H1 (cell line): ENCODE data around the gene OXLD1. TPM values are rescaled to one million over a fixed set of nuclear protein-coding genes. Genes with fewer than 3 reads are reported as not detected.

Source experiments
- BCL11A ChIP-seq, 2 experiments: IDR thresholded peaks; one replicate each; pipeline ENCODE4 v1.6.1; 2011; ENCODE audit warnings: low read depth in 2 of 2, low read length in 2 of 2, mild to moderate bottlenecking in 2 of 2
- FOSL1 ChIP-seq: IDR thresholded peaks from 2 replicates; pipeline ENCODE4 v1.6.1; 2011; ENCODE audit warnings: mild to moderate bottlenecking, low read depth, low read length, moderate library complexity; ENCODE audit not compliant: insufficient read depth
- GTF2F1 ChIP-seq: IDR thresholded peaks from 2 replicates; pipeline ENCODE4 v1.6.1; 2012; ENCODE audit warnings: low read depth, low read length, improper control_type of control experiment, borderline replicate concordance
- HDAC6 ChIP-seq: IDR thresholded peaks from one replicate; pipeline ENCODE4 v1.7.1; 2012; ENCODE audit warnings: low read depth, mild to moderate bottlenecking, inconsistent platforms, low read length, moderate library complexity
- JUN ChIP-seq: IDR thresholded peaks from 2 replicates; pipeline ENCODE4 v1.6.1; 2011; ENCODE audit warnings: low read depth, mild to moderate bottlenecking, improper control_type of control experiment, low read length
- POLR2A ChIP-seq, 2 experiments: IDR thresholded peaks; 1 replicate in 1 of 2; 2 replicates in 1 of 2; pipeline ENCODE4 v1.6.1; 2011; ENCODE audit warnings: low read depth in 2 of 2, low read length in 2 of 2, mild to moderate bottlenecking in 2 of 2; ENCODE audit errors: control extremely low read depth in 1 of 2
- SP2 ChIP-seq: IDR thresholded peaks from 2 replicates; pipeline ENCODE4 v1.6.1; 2012; ENCODE audit warnings: mild to moderate bottlenecking, low read length, inconsistent platforms
- SRF ChIP-seq: IDR thresholded peaks from 2 replicates; pipeline ENCODE4 v1.6.1; 2011; ENCODE audit warnings: mild to moderate bottlenecking, low read depth, low read length, moderate library complexity
- TAF1 ChIP-seq: IDR thresholded peaks from 2 replicates; pipeline ENCODE4 v1.6.1; 2011; ENCODE audit warnings: mild to moderate bottlenecking, low read depth, low read length
- TAF7 ChIP-seq: optimal IDR thresholded peaks from 2 replicates; pipeline ENCODE3; 2011; ENCODE audit warnings: low read depth, mild to moderate bottlenecking, inconsistent platforms, low read length, moderate library complexity, borderline replicate concordance
- TCF12 ChIP-seq: IDR thresholded peaks from 2 replicates; pipeline ENCODE4 v1.6.1; 2011; ENCODE audit warnings: low read depth, mild to moderate bottlenecking, low read length
- ZNF274 ChIP-seq: IDR thresholded peaks from 2 replicates; pipeline ENCODE4 v1.7.0; 2012; ENCODE audit warnings: low read length, borderline replicate concordance; ENCODE audit errors: extremely low read depth
- polyA plus RNA-seq, 7 experiments: library from polyadenylated mRNA; depleted of rRNA in 3 of 7; stranded (reverse) in 5 of 7; unstranded in 2 of 7; fragments of >200 nt in 5 of 7; fragments of 200-250 nt in 2 of 7; gene quantifications; 1 replicate in 5 of 7; 2 replicates in 1 of 7; 4 replicates in 1 of 7; pipeline versions ENCODE4 v1.2.1 to v1.2.3, GENCODE V29; 2011 to 2013; ENCODE audit warnings: missing spikeins in 2 of 7, mixed read lengths in 2 of 7
- total RNA-seq: library from RNA; stranded (reverse); fragmentation: NEBNext Ultra II Directional; extraction: Animal tissue kit (Norgen Biotek cat#: 25700); gene quantifications from 2 replicates; pipeline ENCODE4 v1.2.1, GENCODE V29; 2021
- TF ChIP-seq, protein P1 (sequence below): fragments of 300-600 bp; sonication (generic); IDR thresholded peaks from 2 replicates; pipeline ENCODE4 v1.7.1; 2012; ENCODE audit warnings: low read length, moderate library complexity, mild to moderate bottlenecking, inconsistent platforms; ENCODE audit not compliant: insufficient replicate concordance

The OXLD1 gene
- total and polyA plus RNA-seq, 2 of the 8 experiments (the other 6 are each of a cell fraction or from before 2014, with no cell fraction given), result 41.5 to 61.9 TPM

DNA sequence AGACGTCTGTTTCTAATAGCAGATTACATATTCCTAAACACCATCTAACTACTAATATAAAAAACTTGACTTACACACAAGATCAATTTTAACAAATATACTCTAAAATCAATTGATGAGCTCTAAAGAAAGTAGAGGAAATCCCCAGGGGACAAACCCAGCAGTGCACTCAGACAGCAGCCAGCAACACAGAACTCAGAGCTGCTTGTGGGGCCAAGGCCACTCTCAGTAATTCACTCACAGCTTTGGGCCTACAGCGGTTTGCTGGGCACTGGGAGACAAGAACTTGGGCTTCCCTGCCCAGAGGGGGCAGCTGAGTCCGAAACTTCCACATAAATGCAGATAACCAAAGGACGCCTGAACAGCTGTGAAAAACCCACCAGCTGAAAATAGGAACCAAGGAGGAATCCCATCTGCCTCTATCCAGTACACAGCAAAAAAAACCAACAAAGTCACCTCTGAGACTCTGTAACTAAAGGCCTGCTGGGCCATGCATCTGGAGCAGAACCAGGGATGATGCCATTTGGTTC is 50.9 kb downstream of the OXLD1 start (continued):
- TF ChIP-seq, protein P1, sequence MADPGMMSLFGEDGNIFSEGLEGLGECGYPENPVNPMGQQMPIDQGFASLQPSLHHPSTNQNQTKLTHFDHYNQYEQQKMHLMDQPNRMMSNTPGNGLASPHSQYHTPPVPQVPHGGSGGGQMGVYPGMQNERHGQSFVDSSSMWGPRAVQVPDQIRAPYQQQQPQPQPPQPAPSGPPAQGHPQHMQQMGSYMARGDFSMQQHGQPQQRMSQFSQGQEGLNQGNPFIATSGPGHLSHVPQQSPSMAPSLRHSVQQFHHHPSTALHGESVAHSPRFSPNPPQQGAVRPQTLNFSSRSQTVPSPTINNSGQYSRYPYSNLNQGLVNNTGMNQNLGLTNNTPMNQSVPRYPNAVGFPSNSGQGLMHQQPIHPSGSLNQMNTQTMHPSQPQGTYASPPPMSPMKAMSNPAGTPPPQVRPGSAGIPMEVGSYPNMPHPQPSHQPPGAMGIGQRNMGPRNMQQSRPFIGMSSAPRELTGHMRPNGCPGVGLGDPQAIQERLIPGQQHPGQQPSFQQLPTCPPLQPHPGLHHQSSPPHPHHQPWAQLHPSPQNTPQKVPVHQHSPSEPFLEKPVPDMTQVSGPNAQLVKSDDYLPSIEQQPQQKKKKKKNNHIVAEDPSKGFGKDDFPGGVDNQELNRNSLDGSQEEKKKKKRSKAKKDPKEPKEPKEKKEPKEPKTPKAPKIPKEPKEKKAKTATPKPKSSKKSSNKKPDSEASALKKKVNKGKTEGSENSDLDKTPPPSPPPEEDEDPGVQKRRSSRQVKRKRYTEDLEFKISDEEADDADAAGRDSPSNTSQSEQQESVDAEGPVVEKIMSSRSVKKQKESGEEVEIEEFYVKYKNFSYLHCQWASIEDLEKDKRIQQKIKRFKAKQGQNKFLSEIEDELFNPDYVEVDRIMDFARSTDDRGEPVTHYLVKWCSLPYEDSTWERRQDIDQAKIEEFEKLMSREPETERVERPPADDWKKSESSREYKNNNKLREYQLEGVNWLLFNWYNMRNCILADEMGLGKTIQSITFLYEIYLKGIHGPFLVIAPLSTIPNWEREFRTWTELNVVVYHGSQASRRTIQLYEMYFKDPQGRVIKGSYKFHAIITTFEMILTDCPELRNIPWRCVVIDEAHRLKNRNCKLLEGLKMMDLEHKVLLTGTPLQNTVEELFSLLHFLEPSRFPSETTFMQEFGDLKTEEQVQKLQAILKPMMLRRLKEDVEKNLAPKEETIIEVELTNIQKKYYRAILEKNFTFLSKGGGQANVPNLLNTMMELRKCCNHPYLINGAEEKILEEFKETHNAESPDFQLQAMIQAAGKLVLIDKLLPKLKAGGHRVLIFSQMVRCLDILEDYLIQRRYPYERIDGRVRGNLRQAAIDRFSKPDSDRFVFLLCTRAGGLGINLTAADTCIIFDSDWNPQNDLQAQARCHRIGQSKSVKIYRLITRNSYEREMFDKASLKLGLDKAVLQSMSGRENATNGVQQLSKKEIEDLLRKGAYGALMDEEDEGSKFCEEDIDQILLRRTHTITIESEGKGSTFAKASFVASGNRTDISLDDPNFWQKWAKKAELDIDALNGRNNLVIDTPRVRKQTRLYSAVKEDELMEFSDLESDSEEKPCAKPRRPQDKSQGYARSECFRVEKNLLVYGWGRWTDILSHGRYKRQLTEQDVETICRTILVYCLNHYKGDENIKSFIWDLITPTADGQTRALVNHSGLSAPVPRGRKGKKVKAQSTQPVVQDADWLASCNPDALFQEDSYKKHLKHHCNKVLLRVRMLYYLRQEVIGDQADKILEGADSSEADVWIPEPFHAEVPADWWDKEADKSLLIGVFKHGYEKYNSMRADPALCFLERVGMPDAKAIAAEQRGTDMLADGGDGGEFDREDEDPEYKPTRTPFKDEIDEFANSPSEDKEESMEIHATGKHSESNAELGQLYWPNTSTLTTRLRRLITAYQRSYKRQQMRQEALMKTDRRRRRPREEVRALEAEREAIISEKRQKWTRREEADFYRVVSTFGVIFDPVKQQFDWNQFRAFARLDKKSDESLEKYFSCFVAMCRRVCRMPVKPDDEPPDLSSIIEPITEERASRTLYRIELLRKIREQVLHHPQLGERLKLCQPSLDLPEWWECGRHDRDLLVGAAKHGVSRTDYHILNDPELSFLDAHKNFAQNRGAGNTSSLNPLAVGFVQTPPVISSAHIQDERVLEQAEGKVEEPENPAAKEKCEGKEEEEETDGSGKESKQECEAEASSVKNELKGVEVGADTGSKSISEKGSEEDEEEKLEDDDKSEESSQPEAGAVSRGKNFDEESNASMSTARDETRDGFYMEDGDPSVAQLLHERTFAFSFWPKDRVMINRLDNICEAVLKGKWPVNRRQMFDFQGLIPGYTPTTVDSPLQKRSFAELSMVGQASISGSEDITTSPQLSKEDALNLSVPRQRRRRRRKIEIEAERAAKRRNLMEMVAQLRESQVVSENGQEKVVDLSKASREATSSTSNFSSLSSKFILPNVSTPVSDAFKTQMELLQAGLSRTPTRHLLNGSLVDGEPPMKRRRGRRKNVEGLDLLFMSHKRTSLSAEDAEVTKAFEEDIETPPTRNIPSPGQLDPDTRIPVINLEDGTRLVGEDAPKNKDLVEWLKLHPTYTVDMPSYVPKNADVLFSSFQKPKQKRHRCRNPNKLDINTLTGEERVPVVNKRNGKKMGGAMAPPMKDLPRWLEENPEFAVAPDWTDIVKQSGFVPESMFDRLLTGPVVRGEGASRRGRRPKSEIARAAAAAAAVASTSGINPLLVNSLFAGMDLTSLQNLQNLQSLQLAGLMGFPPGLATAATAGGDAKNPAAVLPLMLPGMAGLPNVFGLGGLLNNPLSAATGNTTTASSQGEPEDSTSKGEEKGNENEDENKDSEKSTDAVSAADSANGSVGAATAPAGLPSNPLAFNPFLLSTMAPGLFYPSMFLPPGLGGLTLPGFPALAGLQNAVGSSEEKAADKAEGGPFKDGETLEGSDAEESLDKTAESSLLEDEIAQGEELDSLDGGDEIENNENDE, result no peak
- TF ChIP-seq TAF7, result no peak
- TF ChIP-seq TAF1, result no peak
- no peak for TF ChIP-seq FOSL1
- TF ChIP-seq POLR2A (IDR thresholded peaks at IDR 0.05; ENCODE audit: control extremely low read depth in 1 of 2, low read depth in 2 of 2, low read length in 2 of 2), result no peak
- TF ChIP-seq GTF2F1, result no peak
- TF ChIP-seq SP2, result no peak
- no peak for TF ChIP-seq TCF12
- TF ChIP-seq HDAC6, result no peak
- TF ChIP-seq BCL11A (IDR thresholded peaks at IDR 0.05; ENCODE audit: low read depth in 2 of 2, low read length in 2 of 2), result no peak
- TF ChIP-seq ZNF274, result no peak
- no peak for TF ChIP-seq JUN
- TF ChIP-seq SRF, result no peak
- TF ChIP-seq, all 59 proteins: peak for 0
